NCI-H1417 treated with DMSO at 0.1 percent for 48 hours (cell line): Measurements from ENCODE around the gene TMEM163.
A peak's percentile ranks its signal among the peaks of the same experiment; 100 is the strongest.

Experiments
- DNase-seq: peaks from one replicate; lab custom pipeline; 2025; lab: John Stamatoyannopoulos, UW

TMEM163 gene

GRCh38 chr2:134435936-134436335, 282.9 kb downstream of the TMEM163 start:
- DNase-seq = no peak

GRCh38 chr2:134435505-134435904, 283.3 kb downstream of the TMEM163 start:
- no peak for DNase-seq

GRCh38 chr2:134433979-134434378, 284.8 kb downstream of the TMEM163 start:
- DNase-seq = no peak

- DNase-seq = no peak
Measured at GRCh38 chr2:134433469-134433868, 285.3 kb downstream of the TMEM163 start.

GRCh38 chr2:134432435-134432883, 286.3 kb downstream of the TMEM163 start:
- no peak for DNase-seq

- no peak for DNase-seq
Measured at GRCh38 chr2:134431838-134432434, 286.9 kb downstream of the TMEM163 start.

- no peak for DNase-seq
Measured at GRCh38 chr2:134429886-134430285, 288.9 kb downstream of the TMEM163 start.

GRCh38 chr2:134426721-134427120, 292.1 kb downstream of the TMEM163 start:
- DNase-seq = no peak

GRCh38 chr2:134425724-134426496, 292.9 kb downstream of the TMEM163 start:
- no peak for DNase-seq

- DNase-seq = no peak
Measured at GRCh38 chr2:134421556-134422328, 297.1 kb downstream of the TMEM163 start.

GRCh38 chr2:134420920-134421319, 297.9 kb downstream of the TMEM163 start:
- no peak for DNase-seq

GRCh38 chr2:134420259-134420658, 298.5 kb downstream of the TMEM163 start:
- no peak for DNase-seq

- DNase-seq = no peak
Measured at GRCh38 chr2:134417968-134418582, 300.7 kb downstream of the TMEM163 start.

- no peak for DNase-seq
Measured at GRCh38 chr2:134416637-134417036, 302.2 kb downstream of the TMEM163 start.

GRCh38 chr2:134416018-134416417, 302.8 kb downstream of the TMEM163 start:
- no peak for DNase-seq

- no peak for DNase-seq
Measured at GRCh38 chr2:134413912-134414311, 304.9 kb downstream of the TMEM163 start.

GRCh38 chr2:134413430-134413829, 305.4 kb downstream of the TMEM163 start:
- no peak for DNase-seq

- DNase-seq = no peak
Measured at GRCh38 chr2:134412639-134412999, 306.2 kb downstream of the TMEM163 start.

- DNase-seq = peak; percentile 60
Measured at GRCh38 chr2:134411828-134412638, 306.8 kb downstream of the TMEM163 start.

GRCh38 chr2:134411279-134411827, 307.4 kb downstream of the TMEM163 start:
- peak; percentile 10 for DNase-seq

- no peak for DNase-seq
Measured at GRCh38 chr2:134410831-134411231, 308.0 kb downstream of the TMEM163 start.
